ENCODE measurements around the gene RTP3.
"Not testable (repeated sequence)": the region's sequence is repeated elsewhere in the genome, so short reads cannot be mapped to it uniquely, and the experiment has no call there.

The RTP3 gene

DNA sequence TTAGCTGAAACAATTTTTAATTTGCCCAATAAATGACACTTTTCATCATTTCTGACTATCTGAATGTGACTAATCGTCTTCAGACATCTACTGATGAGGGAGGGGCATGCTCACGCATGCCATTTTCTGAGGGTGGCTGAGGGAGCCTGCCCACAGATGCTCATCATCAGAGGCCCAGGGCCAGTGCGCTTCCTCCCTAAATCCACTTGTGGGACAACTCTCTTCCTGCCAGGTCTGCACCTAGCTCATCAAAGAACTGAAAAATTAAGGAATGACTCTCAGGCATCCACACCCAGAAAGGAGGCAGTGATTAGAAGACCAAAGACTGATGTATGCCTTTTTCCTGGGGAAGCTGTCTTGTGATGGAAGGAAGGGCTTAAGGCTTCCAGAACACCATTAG, 22.8 kb downstream of the RTP3 start:
- no peak for DNase-seq

DNA sequence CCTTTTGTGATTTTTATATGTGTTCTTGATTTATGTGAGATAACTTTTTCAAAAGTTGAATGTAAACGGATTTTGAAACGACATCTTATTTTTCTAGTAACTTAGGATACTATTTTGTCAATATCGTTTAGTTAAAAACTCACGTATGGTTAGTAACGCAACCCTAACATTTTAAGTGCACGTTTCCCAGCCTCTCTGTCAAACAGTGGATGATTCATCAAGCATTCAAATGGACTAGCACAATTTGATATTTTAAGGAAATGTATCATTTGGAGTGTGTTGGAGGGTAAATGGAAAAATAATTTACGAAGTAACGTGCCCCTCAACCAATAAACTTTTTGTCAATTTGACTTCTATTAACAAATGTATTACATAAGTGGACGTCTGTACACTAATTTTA, 23.3 kb downstream of the RTP3 start:
- no peak for DNase-seq

- DNase-seq: not testable (repeated sequence)
Observed at GRCh38 chr3:46522201-46522600, 24.4 kb downstream of the RTP3 start.

- no peak for DNase-seq
Observed at GRCh38 chr3:46523556-46523955, 25.8 kb downstream of the RTP3 start.

- no peak for DNase-seq
Observed at GRCh38 chr3:46524008-46524407, 26.2 kb downstream of the RTP3 start.

GRCh38 chr3:46524832-46525231, 27.1 kb downstream of the RTP3 start:
- no peak for DNase-seq

DNA sequence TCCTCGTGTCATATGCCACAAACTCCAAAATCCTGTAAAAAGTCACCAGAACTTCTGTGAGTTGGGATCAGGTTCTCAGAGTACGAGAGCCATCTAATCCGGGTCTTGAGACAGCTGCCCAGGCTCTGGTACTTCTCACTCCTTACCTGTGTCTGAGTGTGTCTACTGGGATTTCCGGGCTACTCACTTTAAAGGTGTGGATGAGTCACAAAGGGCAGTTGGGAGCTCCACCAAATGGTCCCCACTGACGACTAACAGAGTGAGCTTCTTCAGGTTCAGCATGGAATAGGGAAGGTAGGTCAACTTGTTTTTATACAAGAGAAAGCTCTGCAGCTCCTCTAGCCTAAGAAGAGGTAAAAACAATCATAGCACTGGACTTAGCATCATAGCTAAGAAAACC, 29.5 kb downstream of the RTP3 start:
- DNase-seq: no peak

DNA sequence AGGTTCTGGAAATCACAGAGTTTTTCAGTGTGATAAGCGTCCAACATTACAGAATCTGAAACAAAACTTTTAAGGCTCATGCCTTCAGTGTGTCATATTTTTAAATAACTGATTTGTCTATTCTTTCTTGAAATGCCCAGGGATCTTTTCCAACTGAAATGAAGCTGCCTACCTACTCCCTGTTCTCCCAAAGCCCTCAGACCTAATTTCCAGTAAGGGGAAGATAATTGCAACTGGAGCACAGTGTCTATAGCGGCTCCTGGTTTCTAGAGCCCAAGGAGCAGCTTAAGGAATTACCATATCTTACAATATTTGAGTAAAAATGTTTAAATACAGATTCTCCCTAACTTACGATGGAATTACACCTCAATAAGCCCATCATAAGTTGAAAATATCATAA, 35.3 kb downstream of the RTP3 start:
- DNase-seq: no peak

GRCh38 chr3:46535746-46536145, 38.0 kb downstream of the RTP3 start:
- DNase-seq: no peak

- DNase-seq: no peak
Observed at GRCh38 chr3:46536758-46537157, 39.0 kb downstream of the RTP3 start.

GRCh38 chr3:46537316-46537715, 39.5 kb downstream of the RTP3 start:
- DNase-seq: no peak

- no peak for DNase-seq
Observed at GRCh38 chr3:46537779-46538178, 40.0 kb downstream of the RTP3 start.

GRCh38 chr3:46538425-46538802, 40.6 kb downstream of the RTP3 start:
- DNase-seq: not testable (repeated sequence)

- no peak for DNase-seq
Observed at GRCh38 chr3:46538803-46539442, 41.1 kb downstream of the RTP3 start.

GRCh38 chr3:46539443-46540005, 41.7 kb downstream of the RTP3 start:
- no peak for DNase-seq

DNA sequence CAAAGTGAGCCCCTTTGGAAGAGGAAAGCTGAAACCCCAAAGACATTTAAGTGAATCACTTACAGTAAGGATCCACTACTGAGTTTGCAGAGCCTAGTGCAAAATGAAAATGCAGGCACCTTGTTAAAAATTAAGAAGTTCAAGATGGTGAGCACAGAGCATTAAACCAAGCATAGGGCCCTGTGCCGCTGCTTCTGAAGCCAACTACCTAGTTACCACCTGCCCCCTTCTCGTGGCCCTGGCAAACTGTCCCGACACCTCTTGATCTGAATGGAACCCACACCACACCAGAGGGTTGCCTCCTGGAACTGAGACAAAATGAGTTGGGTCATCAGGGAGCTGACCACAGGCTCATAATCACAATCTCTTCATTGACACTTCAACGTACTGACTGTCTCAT, 42.8 kb downstream of the RTP3 start:
- DNase-seq: no peak

DNA sequence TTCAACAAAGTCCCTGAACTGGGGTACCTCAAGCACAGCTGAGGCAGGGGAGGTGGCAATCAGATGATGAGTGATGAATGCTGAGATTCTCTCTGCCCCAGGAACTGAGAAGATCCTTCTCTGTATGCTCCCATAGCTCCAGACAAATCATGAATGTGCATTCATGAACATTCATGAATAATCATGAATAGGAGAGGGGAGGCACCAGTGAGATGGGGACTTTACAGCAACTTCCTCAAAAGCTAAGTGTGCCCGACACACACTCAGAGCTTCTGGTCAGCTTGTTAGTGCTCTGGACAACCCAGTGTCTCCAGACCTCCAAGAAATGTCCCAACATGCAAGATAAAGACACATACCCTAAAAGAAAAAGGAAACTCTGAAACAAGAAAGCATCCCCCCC, 44.1 kb downstream of the RTP3 start:
- no peak for DNase-seq

GRCh38 chr3:46542344-46542743, 44.6 kb downstream of the RTP3 start:
- no peak for DNase-seq

DNA sequence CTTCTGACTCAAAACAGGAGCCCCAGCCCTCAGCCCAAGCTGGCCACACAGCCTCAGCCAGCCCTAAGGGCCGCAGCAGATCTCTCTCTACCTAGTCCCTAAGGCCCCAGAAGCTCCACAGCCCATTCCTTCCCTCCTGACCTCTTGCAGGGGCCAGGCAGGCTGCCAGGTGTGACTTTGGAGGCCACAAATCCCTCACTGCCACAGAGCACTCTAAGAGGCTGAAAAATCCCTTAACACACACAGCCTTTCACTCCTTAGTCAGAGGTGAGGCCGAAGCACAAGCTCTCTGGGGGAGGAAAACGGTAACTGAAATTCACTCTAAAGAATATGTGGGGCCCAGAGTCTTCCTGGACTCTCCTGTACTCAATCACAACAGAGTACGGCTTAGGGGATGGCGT, 45.0 kb downstream of the RTP3 start:
- no peak for DNase-seq

DNA sequence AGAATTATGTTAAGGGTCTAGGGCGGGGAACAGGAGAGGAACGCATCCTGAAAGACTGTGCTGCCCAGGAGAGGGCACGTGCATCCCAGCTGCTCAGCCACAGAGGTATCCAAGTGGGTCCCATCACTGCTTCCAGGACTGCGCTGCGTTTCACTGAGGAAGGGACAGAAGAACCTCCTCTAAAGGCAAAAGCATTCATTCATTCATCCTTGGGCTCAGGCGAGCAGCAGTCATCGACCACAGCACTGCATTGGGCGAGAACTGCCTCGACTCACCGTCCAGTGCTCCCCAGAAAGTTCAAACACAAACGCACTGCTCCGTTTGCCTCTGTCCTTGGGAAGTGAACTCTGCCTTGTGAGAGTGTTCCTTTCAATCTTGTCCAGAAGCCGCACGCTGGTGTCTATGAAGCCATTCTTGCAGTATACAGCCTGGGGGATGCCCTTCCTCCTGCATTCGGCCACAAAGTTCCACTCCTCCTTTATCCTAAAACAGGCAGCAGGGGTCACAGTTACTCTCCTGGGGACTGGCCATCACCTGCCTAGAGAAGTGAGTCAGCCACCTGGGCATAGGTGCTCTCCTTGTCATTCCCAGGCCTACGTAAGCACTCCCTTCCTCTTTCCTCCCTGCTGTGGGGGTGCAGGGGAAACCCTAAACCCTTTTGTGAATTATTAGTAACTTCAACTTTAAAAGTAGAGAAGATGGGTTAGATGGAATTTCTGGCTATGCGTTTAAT, 47.2 kb downstream of the RTP3 start:
- DNase-seq: no peak

- DNase-seq: no peak
Observed at GRCh38 chr3:46545818-46546630, 48.2 kb downstream of the RTP3 start.

- no peak for DNase-seq
Observed at GRCh38 chr3:46546896-46547440, 49.2 kb downstream of the RTP3 start.

DNA sequence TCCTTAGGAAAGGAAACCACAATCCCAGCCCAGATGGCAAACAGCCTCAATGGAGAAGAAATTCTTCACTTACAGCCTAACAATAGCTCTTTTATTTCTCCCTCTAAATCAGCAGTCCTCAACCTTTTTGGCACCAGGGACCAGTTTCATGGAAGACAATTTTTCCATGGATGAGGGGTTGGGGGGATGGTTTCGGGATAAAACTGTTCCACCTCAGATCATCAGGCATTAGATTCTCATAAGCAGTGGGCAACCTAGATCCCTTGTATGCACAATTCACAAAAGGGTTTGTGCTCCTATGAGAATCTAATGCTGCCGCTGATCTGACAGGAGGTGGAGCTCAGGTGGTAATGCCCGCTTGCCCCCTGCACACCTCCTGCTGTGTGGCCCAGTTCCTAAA, 50.8 kb downstream of the RTP3 start:
- not testable (repeated sequence) for DNase-seq
